Retinal pigment epithelial cell (primary cell): Measurements from ENCODE around the gene COTL1.

Experiments used
- DNase-seq: peaks from one replicate; pipeline ENCODE4 v3.0.0-alpha.2; 2010; ENCODE audit warnings: low read depth
- H3K4me3 ChIP-seq: 2 replicates; pipeline ENCODE4 v1.5.1; 2011; ENCODE audit warnings: mild to moderate bottlenecking, low read length, control low read depth, moderate library complexity
- TF ChIP-seq, protein P1 (sequence below): conservative IDR thresholded peaks from 2 replicates; pipeline ENCODE4 v1.5.1; 2011; ENCODE audit warnings: low read depth, low read length, control low read depth, inconsistent platforms

Gene COTL1

DNA sequence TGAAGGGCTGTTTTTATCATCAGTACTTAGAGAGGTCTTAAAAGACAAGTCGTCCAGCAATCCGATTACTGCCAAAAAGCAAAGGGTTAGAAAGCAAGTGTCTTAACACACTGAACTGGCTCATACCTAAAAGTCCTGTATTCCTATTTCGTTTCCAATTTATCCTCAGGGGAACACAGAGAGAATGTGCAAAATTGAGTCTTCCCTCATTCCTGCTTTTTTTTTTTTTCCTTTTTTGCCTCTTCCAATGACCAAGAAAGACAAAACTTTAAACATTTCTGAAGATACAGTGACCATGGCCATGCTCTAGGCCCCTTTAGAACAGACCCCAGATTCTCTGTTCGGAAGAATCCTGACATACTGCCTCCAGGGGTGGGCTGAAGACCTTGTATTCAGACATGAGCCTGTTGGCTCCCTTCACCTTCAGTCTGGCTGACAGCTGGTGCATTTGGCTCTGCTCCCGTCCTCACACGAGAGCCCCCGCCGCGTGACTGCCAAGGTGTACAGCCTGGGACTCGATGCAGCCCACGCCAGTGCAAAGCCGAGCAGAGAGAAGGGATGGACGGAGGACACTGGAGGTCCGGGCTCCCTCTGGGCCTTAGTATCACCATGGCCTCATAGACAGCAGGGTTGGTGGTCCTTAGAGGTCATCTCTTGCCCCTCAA is 47.0 kb downstream of the COTL1 start:
- no peak overlapping the region for H3K4me3 ChIP-seq
- TF ChIP-seq, protein P1, sequence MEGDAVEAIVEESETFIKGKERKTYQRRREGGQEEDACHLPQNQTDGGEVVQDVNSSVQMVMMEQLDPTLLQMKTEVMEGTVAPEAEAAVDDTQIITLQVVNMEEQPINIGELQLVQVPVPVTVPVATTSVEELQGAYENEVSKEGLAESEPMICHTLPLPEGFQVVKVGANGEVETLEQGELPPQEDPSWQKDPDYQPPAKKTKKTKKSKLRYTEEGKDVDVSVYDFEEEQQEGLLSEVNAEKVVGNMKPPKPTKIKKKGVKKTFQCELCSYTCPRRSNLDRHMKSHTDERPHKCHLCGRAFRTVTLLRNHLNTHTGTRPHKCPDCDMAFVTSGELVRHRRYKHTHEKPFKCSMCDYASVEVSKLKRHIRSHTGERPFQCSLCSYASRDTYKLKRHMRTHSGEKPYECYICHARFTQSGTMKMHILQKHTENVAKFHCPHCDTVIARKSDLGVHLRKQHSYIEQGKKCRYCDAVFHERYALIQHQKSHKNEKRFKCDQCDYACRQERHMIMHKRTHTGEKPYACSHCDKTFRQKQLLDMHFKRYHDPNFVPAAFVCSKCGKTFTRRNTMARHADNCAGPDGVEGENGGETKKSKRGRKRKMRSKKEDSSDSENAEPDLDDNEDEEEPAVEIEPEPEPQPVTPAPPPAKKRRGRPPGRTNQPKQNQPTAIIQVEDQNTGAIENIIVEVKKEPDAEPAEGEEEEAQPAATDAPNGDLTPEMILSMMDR, result no peak
- no peak for DNase-seq

DNA sequence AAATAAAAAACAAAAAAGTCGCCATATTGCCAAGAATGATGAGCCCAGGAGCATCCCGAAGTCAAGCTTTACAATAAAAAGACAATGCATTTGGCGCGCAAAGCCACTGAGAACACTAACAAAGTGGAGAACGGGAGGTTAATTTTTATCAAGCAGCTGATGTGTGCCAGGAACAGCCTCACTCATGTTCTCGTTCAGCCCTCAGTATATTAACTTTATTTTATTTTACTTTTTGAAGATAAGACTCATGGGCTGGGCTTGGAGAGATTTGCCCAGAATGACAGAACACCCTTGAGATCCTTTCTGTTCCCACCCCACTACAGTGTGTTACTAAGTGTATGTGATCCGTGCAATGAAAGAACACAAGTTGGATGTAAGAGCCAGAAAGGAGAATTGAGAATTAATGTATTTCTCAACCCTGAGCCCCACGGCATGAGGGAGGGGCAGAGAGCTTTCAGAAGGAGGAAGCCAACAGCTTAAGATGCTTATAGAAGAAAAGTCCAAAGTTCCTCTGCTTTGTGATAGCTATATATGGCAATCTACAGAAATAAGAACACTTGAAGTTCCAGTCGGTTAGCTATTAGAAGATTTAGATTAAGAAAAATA is 48.4 kb downstream of the COTL1 start:
- TF ChIP-seq, protein P1, result no peak
- no peak overlapping the region for H3K4me3 ChIP-seq

DNA sequence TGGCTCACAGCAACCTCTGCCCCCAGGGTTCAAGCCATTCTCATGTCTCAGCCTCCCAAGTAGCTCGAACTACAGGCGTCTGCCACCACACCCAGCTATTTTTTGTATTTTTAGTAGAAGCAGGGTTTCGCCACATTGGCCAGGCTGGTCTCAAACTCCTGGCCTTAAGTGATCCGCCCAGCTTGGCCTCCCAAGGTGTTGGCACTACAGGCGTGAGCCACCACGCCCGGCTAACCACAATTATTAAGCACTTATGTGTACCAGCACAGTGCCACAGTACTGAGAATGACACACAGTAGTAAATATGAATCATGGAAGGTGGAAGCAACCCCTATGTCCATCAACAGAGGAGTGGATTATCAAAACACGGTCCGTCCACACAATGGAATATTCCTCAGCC is 49.8 kb downstream of the COTL1 start:
- no peak overlapping the region for H3K4me3 ChIP-seq
- DNase-seq, result no peak
- TF ChIP-seq, protein P1, result no peak

More for the DNA sequence above, 48.4 kb downstream of the COTL1 start:
- DNase-seq, result no peak

DNA sequence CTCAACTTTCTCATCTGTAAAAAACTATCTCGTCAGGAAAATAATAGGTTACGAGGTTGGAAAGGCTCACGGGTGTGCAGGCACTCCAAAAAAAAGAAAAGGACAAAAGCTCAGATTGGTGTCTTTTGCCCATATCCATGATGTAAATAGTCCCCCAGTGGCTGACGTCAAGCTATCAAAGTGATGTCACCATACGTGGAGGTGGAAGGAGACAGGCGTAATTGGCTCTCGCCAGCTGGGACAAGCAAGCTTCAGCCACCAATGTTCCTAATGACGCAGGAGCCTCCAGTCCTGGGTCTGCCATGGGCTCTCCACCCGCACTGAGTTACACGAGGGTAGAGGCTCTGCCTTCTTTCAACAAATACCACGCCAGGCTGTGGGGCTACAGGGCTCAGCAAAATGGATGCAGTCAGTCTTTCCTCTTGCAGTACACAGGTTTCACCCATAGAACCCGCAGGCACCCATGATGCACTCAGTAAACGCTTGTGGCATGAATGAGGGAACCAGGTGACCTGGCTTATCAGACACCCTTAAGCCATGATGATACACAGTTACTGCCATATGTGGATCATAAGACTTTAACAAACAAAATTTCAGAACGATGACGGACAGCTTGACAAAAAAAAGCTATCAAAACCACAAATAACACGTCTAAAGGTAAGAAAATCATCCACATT is 50.5 kb downstream of the COTL1 start:
- no peak for DNase-seq
- H3K4me3 ChIP-seq, result no peak overlapping the region
- TF ChIP-seq, protein P1, result no peak

DNA sequence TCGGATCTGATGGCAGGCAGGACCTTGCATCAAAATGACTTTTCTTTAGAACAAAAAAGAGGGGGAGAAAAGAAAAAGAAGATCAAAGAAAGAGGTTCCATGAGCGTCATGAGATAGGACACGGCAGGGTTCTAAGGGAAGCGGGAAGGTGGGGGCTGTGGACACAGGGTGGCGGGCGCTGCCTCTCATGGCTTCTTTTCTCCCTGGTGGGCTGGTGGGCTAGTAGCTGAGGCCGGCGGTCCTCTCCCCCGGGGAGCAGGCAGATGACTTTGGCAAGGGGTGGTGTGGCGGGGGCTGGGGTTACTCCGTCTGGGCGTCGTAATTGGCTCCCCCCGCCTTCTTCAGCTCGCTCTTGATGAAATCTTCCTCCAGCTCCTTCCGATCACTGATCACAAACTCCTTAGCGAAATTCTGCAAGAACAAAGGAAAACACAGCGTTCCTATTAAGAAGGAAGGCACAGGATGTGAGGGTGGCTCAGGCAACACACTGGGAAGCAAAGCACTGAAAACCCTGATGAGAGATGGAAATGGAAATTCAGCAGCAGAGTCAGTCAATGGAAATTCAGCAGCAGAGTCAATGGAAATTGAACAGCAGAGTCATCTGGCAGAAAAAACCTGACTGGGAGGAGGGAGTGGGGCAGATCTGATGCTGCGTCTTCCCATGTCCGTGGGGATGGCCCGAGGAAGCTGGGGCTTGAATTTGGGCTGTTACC is 51.2 kb downstream of the COTL1 start:
- no peak for DNase-seq
- TF ChIP-seq, protein P1, result no peak
- H3K4me3 ChIP-seq, result no peak overlapping the region

DNA sequence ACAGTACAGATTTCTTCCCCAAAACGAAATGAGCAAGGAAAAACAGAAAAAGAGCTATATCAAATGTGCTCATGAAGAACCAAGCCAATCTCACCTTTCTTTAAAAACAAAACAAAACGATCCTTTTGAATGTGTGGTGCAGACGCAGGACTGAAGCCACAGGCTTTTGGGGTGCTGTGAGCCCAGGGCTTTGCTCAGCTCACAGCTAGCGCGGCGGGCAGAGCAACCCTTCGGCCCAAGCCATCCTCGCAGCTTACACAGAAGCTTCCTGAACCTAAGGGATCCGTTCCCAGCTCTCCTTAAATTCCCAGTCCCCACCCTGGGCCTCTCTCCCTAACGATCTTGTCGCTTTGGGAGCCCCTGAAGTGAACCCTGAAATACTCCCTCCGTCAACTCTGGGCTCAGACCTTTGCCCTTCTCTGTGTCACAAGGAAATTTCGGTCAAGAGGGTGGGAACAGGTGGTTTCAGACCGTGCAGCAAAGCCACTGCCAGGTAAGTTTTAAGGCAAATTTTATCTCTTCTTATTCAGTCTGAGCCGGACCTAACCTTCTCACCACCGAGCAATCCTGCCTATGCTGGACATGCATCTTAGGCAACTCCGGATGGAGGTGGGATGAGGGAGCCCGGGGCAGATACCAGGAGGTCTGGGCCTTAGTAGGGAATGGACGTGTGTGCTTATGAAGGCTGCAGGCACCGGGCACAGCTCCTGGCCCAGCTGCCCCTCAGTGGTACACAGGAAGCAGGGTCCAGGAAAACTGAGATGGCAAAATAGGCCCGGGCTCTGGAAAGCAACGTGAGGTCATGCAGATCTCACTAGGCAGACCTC is 52.0 kb downstream of the COTL1 start:
- no peak for DNase-seq
- no peak overlapping the region for H3K4me3 ChIP-seq
- TF ChIP-seq, protein P1, result no peak
